GM12891 (cell line): ENCODE results near the gene CIITA.

Experiments used
- DNase-seq: peaks from one replicate; pipeline ENCODE4 v3.0.0; 2011; ENCODE audit warnings: low spot score; ENCODE audit not compliant: insufficient read length
- FAIRE-seq: peaks from 2 replicates; lab custom pipeline; 2011; peaks lifted over from hg19 to GRCh38; lab: Jason Lieb, UNC
- PAX5 ChIP-seq: IDR thresholded peaks from 2 replicates; pipeline ENCODE4 v1.6.1; 2011; ENCODE audit warnings: low read length, moderate library complexity, mild to moderate bottlenecking; ENCODE audit not compliant: insufficient read depth, severe bottlenecking
- POLR2A ChIP-seq: IDR thresholded peaks from 2 replicates; pipeline ENCODE4 v1.6.1; 2011; ENCODE audit warnings: low read depth, low read length, control low read depth
- POLR2AphosphoS5 ChIP-seq: IDR thresholded peaks from 2 replicates; pipeline ENCODE4 v1.6.1; 2011; ENCODE audit warnings: low read depth, low read length, control low read depth
- POU2F2 ChIP-seq: IDR thresholded peaks from 2 replicates; pipeline ENCODE4 v1.6.1; 2011; ENCODE audit warnings: low read depth, mild to moderate bottlenecking, control low read depth, low read length, moderate library complexity
- SPI1 ChIP-seq: IDR thresholded peaks from 2 replicates; pipeline ENCODE4 v1.6.1; 2011; ENCODE audit warnings: low read depth, low read length, control low read depth
- TAF1 ChIP-seq: IDR thresholded peaks from 2 replicates; pipeline ENCODE4 v1.6.1; 2011; ENCODE audit warnings: low read depth, low read length, control low read depth

CIITA gene

DNA sequence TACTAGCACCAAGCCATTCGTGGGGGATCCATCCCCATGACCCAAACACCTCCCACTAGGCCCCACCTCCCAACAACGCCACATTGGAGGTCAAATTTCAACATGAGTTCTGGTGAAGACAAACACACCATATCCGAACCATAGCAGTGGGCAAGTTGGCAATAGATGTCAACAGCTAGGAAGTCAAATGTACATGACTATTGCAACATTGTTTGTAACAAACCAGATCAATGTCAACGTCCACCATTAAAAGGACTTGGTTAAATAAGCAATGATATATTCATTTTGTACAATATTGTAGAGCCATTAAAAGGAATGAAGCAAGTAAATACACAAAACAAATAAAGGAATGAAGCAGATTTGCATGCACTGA, 26.5 kb upstream of the CIITA start:
- TF ChIP-seq POU2F2 (no peak), SPI1 (no peak), POLR2A (no peak), TAF1 (no peak), PAX5 (no peak), POLR2AphosphoS5 (no peak)
- no peak for DNase-seq
- FAIRE-seq, result no peak

DNA sequence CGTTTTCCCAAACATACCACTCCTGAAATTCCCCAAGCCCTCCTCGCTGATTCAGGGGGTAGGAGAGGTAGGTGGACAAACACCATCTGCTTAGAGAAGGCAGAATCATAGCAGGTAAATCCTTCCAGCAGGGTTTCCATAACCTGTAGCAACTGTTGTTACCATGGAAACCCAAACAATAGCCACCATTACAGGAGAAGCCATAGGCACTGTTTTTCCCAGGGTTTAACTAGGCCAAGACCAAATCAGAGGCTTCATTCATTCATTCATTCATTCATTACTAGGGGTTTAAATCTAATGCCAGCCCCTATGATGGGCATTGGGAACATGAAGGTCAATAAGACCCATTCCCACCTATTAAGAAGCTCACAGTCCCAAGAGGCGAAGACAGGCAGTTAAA, 25.5 kb upstream of the CIITA start:
- FAIRE-seq (no peak), DNase-seq (no peak)
- no peak for TF ChIP-seq TAF1
- no peak for TF ChIP-seq SPI1
- no peak for TF ChIP-seq PAX5
- no peak for TF ChIP-seq POU2F2
- TF ChIP-seq POLR2AphosphoS5, result no peak

DNA sequence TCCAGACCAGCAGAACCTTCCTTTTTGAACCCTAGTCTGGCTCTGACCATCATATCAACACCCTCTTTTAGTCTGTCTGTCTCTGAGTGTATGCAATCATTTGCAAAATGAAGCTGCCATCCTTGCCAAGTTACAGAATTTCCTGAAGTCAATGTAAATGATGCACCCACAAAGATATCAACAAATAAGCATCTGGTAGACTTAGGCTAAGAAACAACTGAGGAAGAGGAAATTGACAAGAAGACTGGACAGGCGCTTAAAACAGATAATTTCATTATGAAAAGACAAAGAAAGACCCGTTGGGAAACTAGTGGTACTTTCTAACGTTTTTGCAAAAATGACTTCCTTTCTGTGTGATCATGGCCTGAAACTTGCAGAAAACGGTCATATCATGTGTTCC, 24.7 kb upstream of the CIITA start:
- FAIRE-seq (peak; percentile 45), DNase-seq (no peak)
- peak; percentile 17; the same call in 1 of the 2 replicates for TF ChIP-seq SPI1
- TF ChIP-seq POU2F2, result no peak
- no peak for TF ChIP-seq TAF1
- TF ChIP-seq POLR2AphosphoS5, result no peak
- TF ChIP-seq PAX5, result no peak
- TF ChIP-seq POLR2A, result no peak

DNA sequence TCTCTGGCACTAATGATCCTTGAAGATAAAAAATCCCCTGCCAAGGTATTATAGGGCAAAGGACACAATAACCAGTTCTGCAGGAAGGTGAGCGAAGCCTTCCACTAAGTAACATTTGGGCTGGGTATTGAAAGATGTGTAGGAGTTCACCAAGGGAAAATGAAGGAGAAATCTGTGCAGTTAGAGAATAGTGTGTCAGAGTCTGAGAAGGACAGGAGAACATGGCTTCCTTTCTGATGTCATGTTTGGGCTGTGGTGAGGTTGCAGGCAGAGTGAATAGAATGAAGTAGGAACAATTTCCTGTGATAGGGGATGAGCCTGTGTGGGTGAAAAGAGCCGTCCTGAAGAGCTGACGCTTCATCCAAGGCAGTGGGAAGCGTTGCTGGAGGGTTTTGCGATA, 24.1 kb upstream of the CIITA start:
- no peak for TF ChIP-seq POU2F2
- FAIRE-seq (peak; percentile 50), DNase-seq (no peak)

DNA sequence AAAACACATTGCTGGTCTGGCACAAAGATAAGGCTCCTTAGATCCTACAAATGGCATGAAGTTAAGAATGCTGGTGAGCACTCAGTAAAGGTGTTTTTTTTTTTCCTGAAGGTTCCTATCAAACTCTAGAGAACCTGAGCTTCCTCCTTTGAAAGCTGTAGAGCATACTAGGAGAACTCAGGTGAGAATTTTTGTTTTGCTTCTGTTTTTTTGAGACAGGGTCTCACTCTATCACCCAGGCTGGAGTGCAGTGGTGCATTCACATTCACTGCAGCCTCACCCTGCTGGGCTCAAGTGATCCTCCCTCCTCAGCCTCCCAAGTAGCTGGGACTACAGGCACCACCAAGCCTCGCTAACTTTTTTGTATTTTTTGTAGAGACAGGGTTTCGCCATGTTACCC, 21.0 kb upstream of the CIITA start:
- DNase-seq, result no peak
- TF ChIP-seq POLR2AphosphoS5, result no peak
- no peak for TF ChIP-seq POLR2A
- TF ChIP-seq PAX5, result no peak
- no peak for TF ChIP-seq SPI1
- TF ChIP-seq TAF1, result no peak
- no peak for TF ChIP-seq POU2F2
- FAIRE-seq, result no peak

DNA sequence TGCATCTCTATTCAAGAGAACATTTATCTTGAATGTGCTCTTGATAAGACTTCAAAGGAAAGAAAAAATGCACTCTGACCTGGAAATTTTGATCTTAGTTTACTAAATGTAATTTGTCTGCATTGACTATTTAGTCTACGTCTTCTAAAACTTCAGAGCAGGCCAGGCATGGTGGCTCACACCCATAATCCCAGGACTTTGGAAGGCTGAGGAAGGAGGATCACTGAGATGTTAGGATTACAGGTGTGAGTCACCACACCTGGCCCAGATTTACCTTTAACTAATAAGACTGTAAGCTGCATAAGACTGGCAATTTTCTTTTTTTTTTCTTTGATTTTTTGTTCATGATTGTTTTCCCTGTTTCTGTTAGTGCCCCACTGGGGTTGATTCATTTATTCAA, 18.8 kb upstream of the CIITA start:
- TF ChIP-seq PAX5, result no peak
- no peak for TF ChIP-seq POU2F2
- TF ChIP-seq TAF1, result no peak
- no peak for TF ChIP-seq SPI1
- no peak for TF ChIP-seq POLR2AphosphoS5
- no peak for TF ChIP-seq POLR2A
- DNase-seq (no peak), FAIRE-seq (no peak)

DNA sequence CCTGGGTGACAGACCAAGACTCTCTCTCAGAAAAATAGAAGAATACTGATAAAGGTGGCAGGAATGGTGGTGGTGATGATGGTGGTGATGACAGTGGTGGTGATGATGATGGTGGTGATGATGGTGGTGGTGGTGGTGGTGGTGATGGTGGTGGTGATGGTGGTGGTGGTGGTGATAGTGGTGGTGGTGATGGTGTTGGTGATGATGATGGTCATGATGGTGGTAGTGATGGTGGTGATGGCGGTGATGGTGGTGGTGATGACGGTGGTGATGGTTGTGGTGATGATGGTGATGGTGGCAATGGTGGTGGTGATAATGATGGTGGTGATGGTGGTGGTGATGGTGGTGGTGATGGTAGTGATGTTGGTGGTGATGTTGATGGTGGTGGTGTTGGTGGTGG, 18.0 kb upstream of the CIITA start:
- FAIRE-seq (no peak), DNase-seq (no peak)
- no peak for TF ChIP-seq POLR2AphosphoS5
- no peak for TF ChIP-seq PAX5
- no peak for TF ChIP-seq TAF1
- no peak for TF ChIP-seq SPI1
- no peak for TF ChIP-seq POLR2A
- TF ChIP-seq POU2F2, result no peak

DNA sequence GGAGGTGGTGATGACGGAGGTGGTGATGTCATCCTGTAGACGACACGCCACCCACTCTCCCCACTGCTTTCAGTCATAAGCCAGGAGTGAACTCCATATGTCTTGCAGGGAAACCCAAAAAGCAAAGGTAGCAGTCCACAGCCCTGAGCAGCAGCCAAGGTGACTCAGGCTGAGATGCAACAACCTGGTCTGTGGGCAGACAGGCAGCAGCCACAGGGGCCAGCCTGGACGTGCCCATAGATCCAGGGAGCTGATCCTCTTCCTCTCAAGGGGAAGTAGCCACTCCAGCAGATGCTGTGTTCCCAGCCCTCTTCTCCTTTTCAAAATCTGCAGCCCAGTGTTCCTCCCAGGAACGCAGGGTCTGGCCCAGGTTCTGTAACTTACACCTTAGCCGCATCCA, 17.3 kb upstream of the CIITA start:
- FAIRE-seq (no peak), DNase-seq (no peak)
- no peak for TF ChIP-seq POU2F2
- no peak for TF ChIP-seq POLR2A
- no peak for TF ChIP-seq PAX5
- no peak for TF ChIP-seq SPI1
- no peak for TF ChIP-seq TAF1
- TF ChIP-seq POLR2AphosphoS5, result no peak

DNA sequence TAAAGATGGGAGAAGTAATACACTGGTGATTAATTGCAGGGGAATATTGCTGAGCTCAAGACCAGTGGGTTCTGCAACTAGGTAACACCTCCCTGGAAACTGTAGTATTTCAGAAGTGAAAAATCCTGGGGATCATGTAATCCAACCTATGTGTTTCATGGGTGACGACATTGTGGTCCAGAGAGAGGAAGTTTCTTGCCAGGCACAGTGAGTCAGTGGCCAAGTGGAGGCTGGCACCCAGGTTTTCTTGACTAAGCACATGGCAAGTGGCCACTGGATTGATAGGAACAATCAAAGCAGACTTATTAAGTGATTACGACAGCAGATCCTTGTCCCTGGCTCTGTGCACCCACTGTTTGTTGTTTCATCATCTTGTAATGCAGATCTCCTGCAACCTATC, 14.6 kb upstream of the CIITA start:
- no peak for DNase-seq
- no peak for TF ChIP-seq POLR2A
- FAIRE-seq, result no peak

DNA sequence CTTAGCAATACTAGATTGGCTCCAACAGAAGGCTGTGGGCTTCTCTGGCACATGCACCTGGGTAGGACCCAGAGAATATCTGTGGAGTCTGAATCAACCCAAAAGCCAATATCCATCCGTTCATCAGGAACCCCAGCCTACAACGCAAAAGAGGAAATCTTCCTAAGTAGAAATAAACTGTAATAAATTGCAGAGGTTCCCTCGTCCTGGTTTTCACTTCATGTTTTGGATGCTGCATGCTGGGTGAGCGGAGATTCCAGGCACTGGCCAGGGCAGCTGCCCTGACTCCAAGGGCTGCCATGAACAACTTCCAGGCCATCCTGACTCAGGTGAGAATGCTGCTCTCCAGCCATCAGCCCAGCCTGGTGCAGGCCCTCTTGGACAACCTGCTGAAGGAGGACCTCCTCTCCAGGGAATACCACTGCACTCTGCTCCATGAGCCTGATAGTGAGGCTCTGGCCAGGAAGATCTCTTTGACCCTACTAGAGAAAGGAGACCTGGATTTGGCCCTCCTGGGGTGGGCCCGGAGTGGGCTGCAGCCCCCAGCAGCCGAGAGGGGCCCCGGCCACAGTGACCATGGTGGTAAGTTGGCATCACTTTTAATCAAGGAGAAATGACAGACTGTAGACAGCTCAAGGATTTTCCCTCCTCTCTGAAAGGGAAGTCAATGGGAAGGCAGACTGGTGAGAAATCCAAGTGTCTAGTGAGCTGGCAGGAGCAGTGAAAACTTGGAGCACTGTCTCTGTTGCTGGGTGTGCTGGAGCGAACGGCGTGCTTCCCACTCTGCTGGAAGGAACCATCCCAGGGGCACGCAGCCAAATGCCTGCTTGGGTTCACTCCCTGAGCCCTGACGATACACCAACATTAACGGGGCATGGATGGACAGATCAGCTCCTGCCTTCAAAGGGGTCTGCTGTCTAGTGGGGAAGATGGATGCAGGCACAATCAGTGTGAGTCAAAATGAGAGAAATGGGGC, 10.7 kb upstream of the CIITA start:
- DNase-seq, result no peak
- FAIRE-seq, result no peak
- TF ChIP-seq PAX5, result no peak
- no peak for TF ChIP-seq POU2F2
- TF ChIP-seq POLR2A, result no peak
- no peak for TF ChIP-seq SPI1
- no peak for TF ChIP-seq TAF1
- TF ChIP-seq POLR2AphosphoS5, result no peak
